HG02642 (cell line): ENCODE measurements around the gene SLIT1.

Experiments used
- ATAC-seq: cut with Tn5 transposase; IDR thresholded peaks from one replicate; pipeline ENCODE4 v1.9.1; 2021; ENCODE audit warnings: mild to moderate bottlenecking; ENCODE audit not compliant: unreplicated experiment, poor library complexity

Gene SLIT1

DNA sequence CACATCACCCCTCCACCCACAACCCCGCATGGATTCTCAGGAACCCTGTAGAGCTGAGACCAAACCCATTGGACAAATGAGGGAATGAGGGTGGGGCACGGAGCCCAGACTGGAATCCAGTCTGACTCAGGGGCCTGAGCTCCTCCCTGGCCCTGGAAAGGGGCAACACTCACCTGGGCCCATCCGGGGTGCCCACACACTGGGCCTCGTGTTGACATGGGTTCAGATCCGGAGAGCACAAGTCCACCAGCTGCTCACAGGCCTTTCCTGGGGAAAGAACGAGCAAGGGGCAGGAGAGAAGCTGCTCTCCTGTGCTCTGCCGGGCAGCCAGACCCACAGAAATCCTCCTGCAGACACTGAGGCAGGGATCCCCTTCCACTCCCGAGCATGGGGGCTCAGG lies 172.2 kb downstream of the SLIT1 start:
- no peak for ATAC-seq

DNA sequence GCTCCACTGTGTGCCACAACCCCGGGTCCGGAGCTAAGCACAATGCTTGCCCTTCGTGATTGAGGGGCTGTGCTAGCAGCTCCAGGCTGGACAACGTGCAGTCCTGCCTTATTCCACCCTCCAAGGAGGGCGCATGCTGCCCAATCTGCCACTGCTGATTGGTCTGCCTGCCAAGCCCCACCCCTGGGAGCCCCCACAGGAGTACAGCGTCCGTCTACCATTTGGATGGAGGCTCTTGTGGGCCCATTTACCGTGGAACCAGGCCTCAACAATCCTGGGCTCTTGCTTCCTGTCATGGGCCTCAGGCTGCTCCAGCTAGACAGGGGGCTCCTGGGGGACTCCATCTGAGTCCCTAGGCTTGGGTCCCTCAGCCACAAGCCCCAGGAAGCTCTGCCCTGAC lies 173.3 kb downstream of the SLIT1 start:
- no peak for ATAC-seq

DNA sequence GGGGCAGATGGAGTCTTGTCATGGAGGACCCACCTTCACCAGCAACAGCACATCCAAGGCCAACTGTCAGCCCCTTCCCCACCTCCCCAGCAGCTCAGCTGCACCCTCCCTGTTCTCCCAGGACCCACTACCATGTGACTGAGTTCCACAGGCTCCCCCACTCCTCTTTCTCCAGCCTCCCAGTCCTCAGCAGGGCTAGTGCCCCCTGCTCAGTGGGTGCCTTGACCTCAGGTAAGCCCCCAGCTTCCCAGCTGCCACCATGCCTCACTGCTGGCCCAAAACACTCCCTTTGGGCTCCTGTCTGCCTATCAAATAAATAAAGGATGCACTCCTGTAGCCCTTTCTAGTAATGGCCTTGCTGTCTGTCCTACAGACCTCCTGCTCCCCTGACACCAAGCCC lies 174.4 kb downstream of the SLIT1 start:
- ATAC-seq = no peak

DNA sequence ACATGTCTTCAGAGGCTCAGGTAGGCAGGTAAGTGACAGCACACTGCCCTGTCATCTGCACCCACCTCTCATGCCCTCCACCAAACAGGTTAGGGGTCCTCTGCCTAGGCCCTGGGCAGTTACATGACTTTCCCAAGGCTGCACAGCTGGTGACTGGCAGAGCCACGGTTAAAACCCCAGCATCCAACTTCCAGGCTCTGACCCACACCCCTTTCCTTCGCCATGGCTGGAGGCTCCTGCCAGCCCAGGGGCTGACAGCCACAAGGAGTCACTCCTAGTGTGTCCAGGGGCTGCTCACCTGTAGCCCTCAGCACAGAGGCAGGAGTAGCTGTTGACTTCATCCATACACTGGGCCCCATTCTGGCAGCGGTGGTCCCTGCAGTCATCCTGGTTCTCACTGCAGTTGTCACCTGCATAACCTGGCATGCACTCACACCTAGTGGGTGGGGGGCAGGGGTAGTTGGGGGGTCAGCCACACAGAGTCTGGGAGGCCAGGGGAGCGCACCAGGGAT lies 175.0 kb downstream of the SLIT1 start:
- no peak for ATAC-seq

DNA sequence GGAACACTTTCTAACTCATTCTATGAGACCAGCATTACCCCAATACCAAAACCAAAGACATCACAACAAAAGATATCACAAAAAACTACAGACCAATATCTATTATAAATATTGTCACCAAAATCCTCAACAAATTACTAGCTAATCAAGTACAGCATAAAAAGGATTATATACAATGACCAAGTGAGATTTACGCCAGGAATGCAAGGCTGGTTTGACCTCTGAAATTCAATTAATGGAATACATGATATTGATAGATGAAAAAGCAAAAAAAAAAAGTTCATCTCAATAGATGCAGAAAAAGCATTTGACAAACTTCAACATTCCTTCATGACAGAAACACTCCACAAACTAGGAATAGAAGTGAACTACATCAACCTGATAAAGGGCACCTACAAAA lies 178.3 kb downstream of the SLIT1 start:
- no peak for ATAC-seq

DNA sequence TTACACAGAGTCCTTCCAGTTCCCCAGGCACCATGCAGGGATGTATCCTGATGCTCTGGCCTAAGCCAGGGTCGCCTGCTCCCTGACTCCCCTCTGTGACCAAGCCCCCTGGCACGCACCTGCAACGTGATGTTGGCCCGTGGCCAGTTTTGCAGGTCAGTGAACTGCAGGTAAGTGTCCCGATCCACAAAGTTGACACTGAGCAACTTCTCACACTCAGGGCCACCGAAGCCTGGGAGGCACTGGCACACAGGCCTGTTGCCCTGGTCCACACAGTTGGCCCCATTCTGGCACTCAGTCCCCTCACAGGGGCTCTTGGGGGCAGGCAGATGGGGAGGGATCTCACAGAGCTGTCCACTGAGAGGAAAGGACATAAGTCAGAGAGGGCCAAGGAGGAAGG lies 179.4 kb downstream of the SLIT1 start:
- ATAC-seq = no peak

DNA sequence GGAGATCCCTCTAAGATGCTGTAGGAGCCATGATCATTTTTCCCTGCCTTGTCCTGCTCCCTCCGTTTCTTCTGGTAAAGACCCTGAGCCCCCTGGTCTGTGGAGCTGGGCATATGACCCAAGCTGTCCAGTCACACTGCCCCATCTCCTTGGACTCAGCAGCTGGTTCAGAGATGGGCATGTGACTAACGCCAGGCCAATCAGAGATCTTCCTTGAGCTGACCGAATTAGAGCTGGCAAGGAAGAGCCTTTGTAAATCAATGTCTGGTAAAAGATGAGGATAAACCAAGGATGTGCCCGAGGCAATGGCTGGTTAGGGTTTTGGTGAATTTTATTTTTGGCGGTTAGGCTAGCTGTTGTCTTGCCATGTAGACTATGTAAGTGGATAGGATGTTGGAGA lies 180.4 kb downstream of the SLIT1 start:
- no peak for ATAC-seq

DNA sequence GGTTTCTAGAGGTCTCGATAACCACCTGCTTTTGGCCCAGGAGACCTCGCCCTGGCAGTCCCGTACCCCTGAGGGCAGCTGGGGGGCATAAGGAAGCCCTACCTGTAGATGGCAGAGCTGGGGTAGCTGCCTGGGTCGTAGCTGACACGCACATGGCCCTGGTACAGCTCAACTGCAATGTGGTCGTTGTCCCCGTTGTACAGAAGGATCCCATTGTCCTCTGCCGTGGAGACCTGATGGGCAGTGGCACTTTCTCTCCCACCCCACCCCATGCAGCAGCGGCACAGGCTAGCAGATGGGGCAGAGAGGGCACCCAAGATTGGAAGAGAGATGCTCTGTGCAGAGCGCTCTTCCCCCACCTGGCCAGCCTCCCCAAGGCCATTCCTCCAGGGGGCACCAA lies 181.2 kb downstream of the SLIT1 start:
- ATAC-seq = no peak

DNA sequence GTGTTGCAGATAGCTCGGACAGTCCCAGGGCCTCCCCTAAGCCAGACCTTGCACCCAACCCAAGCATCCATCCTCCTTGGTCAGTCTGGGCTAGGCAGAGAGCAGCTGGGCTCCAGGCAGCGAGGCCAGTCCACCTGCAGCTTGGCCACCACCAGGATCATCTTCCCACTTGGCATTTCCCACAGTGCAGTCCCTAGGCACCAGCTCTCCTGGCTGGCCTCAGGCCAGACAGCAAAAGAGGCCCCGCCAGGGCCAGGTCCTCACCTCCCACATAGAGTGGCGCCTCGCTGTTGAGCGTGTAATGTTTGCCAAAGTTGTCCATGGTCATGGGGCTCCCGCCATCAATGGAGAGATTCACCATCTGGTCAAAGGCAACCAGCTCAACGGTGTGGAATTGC lies 182.0 kb downstream of the SLIT1 start:
- ATAC-seq = no peak

DNA sequence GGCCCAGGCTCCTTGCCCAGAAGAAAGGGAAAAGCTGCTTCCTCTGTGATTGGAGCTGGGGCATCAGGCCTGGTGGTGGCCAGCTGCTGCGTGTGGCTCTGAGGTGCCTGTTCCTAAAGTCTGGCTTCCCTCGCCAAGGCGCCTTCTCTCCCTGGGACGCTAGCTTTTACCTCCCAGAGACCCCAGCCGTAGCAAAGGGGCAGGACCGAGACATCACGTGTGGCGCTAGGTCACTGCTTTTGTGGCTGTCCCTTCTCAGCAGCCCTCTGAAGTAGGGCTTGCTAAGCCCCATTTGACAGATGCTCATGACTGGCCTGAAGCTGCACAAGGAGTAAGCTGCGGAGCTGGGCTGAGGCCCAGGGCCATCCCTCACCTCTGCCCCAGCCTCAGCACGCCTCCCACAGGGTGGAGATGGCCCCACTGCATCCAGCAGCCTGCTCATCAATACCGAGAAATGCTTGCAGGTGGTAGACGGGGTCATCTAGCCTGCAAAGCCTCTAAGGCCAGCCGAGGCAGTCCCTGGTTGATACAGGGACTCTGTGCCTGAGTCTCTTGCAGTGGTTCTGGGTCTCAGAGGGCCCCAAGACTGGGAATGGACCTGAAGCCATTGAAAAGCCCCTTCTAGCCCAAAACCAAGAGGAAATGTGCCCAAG lies 182.5 kb downstream of the SLIT1 start:
- ATAC-seq = no peak

DNA sequence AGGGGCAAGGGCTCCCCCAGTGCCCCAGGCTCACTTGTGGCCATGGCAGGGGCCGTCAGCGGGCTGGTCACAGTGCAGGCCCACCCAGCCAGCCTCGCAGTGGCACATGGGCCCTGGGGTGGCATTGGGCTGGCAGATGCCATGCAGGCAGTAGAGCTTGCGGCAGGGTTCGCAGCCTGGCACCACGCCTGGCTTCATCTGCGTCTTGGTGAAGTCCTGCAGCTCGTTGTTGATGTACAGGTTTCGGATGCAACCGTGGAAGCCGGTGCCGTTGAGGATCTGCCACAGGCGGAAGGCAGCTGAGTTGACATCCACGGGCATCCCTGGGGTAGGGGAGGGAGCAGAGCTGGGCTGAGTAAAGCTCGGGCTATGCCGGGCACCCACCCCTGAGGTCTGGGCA lies 183.1 kb downstream of the SLIT1 start:
- ATAC-seq = no peak

DNA sequence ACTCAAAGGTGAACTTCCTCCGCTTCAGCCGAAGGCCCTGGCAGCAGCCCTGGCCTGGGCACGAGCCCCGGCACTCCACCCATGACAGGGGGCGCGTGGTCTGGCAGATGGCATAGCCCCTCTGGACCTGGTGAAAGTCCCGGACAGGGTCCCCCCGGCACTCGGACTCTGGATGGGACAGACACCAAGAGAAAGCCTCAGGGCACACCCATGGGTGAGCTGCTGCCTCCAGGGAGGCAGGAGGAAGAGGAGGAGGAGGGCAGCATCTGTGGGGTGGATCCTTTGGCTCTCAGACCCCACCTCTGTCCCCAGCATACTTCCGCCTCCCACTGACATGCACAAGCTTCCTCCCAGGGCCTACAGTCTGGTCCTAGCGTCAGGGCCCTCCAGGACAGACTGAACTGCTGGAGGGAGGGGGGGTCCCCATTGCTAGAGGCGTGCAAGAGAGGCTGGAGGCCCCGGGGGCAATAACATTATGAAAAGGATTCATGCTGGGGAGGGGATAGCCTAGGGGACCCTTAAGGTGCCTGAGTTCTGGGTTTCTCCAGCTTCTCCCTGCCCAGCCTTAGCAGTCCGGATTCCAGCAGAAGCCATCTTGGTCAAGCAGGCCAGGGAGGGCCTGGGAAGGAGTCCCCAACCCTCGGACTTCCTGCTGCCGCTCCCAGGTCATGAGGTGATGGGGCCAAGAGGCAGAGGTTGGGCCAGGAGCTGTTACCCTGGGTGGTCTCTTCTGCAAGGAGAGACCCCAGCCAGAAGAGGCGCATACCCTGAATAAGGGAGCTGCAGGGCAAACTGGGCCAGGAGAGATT lies 184.4 kb downstream of the SLIT1 start:
- ATAC-seq = no peak

DNA sequence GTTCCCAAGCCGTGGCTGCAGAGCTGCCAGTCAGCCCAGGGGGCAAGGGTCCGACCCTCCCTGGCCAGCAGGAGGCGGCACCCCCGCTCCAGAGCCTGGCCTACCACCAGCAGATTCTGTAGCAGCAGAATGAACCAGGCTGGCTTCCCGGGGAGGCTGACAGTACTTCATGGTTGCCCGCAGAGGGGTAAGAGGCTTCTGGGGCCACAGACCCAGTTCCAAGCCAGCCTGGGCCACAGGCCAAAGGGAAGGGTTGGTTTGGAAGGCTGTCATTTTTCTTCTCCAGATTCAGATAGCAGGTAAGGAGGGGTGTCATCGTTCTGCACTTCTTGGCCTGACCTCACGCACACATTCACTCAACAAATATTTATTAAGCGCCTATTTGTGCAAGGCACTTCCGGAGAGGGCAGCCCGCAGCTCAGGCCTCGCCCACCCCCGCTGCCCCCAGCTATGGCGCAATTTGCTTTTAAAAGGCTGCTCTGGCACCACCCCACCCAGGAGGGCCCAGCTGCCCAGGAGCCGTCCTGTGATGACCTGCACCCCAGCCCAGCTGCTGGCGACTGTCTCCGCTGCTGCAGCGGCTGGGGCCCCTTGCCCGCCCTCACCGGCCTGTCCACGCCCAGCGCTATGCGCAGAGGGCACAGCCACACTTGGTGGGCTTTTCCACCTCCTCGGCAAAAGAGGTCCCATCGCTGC lies 185.1 kb downstream of the SLIT1 start:
- no peak for ATAC-seq

DNA sequence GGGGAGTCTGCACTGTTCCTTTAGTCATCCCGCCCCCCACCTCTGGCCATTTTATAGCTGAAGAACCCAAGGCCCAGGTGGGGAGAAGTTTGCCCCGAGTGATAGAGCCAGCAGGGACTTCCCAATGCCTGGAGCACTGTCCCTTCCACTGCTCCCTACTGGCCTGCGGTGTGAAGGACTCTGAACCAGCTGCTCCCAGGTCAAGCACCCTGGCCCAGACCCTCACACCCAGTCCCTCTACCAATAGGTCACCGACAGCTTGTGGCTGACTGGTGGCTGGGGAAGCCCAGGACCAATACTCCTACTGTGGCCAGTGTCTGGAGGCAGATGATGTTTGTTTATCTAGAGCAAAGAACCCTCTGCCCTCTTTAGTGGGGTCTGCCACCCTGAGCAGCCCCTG lies 185.8 kb downstream of the SLIT1 start:
- ATAC-seq = no peak

DNA sequence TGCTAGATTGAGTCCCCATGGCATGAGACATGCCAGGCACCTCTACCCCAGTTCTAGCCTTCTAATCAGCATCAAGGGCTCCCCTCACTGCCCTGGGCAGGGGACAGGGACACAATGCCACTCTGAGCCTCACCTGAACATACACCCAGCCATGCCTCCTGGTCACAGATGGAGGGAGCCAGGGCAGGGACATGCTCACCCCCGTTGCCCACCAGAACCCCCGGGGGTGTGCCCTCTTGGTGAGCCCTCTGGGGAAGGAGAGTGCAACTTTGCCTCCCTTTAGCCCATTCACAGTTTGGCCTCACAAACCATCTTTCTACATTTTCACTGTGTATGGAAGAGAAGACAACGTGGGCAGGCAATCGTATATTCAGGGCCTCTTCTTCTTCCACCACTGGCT lies 186.4 kb downstream of the SLIT1 start:
- ATAC-seq = no peak

DNA sequence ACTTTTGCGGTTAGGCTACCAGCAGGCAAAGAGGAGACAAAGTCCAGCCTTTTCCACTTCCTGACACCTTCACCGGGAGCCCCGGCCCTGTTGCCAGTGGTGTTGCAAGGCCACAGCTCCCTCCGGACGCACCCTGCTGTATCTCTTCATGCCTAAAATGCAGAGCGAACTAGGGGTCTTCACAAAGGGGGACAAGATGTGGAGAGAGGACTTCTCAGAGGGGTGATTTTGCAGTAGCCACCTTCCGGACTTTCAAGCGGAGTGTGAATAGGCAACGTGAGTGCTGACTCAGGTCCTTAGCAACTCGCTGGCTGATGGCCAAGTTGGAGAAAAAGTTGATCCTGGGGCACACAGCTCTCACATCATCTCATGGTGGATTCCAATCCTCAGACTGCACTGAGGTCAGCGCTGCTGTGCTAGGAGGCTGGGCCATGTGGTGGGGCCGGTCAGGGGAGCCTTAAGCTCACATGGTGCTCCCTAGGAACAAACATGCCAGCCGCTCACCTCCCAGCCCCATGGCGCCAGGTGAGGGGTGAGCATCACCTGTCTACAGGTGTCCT lies 187.3 kb downstream of the SLIT1 start:
- no peak for ATAC-seq

DNA sequence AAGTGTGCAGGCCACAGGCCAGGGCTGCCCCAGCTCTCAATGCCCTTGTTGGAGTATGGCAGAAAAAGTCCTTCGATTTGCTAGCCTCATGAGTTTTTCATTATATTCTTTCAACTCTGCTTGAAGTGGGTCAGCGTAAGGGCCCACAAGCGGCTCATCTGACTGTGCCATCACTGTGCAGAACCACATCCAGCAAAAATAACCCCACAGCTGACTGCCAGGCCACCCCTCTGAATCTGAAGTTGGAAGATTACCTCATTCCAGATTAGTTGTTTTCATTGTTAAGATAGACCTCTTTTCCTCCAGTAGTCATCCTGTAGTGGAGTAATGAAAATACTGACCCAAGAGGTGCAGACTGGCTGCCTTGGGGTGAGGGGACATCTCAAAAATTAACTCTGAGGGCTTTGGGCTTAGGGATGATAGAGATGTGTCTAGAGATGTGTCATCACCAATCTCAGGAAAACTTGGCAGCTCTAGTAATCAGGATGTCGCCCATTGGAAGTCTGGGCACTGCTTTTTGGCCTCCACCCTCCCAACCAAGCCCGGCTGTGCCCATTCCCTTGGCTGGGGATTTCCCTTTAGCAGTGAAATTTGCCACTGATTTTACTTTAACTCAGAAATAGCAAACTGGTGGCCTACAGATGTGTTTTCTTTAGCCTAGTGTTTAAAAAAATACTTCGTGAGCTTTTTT lies 189.3 kb downstream of the SLIT1 start:
- ATAC-seq = no peak

DNA sequence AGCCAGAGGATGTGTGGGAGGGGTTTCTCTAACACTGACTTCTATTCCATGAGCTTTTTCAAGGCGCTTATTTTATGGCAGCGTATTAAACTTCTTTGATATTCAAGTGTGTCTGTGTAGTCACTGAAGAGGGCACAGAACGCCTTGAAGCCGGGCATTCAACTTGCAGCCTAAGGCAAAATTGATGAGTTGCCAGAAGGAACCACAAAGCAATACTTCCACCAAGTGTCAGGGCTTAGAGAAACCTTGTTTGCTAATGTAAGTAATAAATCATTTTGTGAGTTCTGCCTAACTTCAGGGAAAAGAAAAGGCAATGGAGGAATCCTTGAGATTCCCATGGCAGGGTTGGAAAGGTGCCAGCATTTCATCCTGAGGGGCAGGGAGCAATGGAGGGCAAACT lies 189.9 kb downstream of the SLIT1 start:
- ATAC-seq = no peak

DNA sequence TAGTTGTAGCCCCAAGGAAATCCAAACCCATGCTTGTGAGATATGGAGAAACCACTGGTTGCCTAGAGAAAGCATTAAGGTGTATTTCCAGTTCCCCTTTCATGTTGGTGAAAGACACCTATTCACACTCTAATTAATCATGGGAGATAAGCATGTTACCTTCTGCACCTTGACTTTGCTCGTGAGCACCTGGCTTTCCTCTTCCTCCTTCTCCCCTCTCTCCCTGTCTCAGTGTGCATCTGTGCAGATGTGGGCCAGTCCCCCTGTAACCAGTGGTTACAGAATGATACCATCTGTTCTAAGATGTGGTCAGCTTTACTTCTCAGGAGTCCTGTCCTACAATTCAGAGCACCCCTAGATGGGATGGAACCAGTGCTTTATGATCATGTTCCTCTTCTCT lies 193.0 kb downstream of the SLIT1 start:
- peak; percentile 69 for ATAC-seq

DNA sequence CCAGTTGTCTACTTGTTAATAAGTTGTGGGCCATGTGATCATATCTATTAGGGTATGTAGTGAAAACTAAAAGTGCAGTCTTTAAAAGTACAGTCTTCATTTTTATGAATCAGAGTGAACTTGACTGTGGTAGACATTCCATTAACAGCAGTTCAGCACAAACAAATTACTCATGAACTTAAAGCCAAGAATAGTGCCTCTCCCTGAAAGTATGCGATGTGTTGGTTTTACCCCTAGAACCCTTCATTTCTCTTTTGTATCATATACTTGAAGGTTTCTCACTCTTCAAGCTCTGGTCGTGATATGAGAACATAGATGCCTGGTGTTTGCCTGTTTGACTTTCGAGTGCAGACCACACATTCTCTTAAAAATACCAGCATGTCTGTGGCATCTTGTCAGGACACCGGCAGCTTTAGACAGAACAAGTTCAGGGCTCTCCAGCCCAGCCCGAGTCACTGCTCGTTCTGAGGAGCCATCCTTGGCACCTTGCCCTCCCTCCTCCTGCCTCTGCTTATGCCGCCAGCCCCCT lies 194.4 kb downstream of the SLIT1 start:
- ATAC-seq = peak; percentile 48
